Measurements from ENCODE around the gene BCCIP.

The BCCIP gene

DNA sequence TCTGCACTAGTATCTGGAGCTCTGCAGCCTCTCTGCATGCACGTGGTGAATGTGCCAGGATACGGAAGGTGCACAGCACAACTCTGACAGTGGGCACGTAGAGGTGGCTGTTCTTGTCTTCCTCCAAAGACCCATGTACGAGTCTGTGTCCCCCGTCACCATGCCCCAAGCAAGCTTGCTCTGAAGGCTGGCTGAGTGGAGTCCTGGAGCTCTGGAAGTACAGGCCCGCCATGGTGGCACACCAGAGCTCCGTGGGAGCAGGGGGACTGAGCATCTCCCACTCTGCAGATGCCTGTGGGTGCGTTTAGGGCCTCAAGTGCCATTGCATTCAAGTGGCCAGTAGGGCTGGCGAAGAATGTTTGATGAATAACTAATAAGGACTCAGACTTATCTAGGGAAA lies 17.1 kb downstream of the BCCIP start:
- no peak for DNase-seq (ENCODE audit: extremely low read depth, insufficient read length)
- Histone ChIP-seq H3K4me3 (replicated peaks; ENCODE audit: low read depth, low read length) (no peak overlapping the region), H3K27me3 (replicated peaks; ENCODE audit: control insufficient read depth, insufficient read depth, low read length) (no peaks in the 10 kb centered on the region), H3K36me3 (ENCODE audit: control insufficient read depth, insufficient read depth, low read length) (peaks cover 15% of the 10 kb centered on the region)
- TF ChIP-seq CTCF (IDR thresholded peaks at IDR 0.05; ENCODE audit: insufficient read depth, low read length, poor library complexity, severe bottlenecking), result no peak

GRCh38 chr10:125840955-125841354 lies 17.6 kb downstream of the BCCIP start:
- TF ChIP-seq CTCF (IDR thresholded peaks at IDR 0.05; ENCODE audit: insufficient read depth, low read length, poor library complexity, severe bottlenecking), result no peak
- peaks cover 15% of the 10 kb centered on the region for H3K36me3 ChIP-seq (ENCODE audit: control insufficient read depth, insufficient read depth, low read length)
- no peak for DNase-seq (ENCODE audit: extremely low read depth, insufficient read length)

GRCh38 chr10:125843603-125844329 lies 20.4 kb downstream of the BCCIP start:
- no peak overlapping the region for H3K4me3 ChIP-seq (replicated peaks; ENCODE audit: low read depth, low read length)
- H3K27me3 ChIP-seq (replicated peaks; ENCODE audit: control insufficient read depth, insufficient read depth, low read length), result no peaks in the 10 kb centered on the region
- no peak for DNase-seq (ENCODE audit: extremely low read depth, insufficient read length)
- H3K36me3 ChIP-seq (ENCODE audit: control insufficient read depth, insufficient read depth, low read length), result peaks cover 12% of the 10 kb centered on the region
- TF ChIP-seq CTCF (IDR thresholded peaks at IDR 0.05; ENCODE audit: insufficient read depth, low read length, poor library complexity, severe bottlenecking), result no peak

More at GRCh38 chr10:125840955-125841354, 17.6 kb downstream of the BCCIP start:
- Histone ChIP-seq H3K4me3 (replicated peaks; ENCODE audit: low read depth, low read length) (no peak overlapping the region), H3K27me3 (replicated peaks; ENCODE audit: control insufficient read depth, insufficient read depth, low read length) (no peaks in the 10 kb centered on the region)

GRCh38 chr10:125844751-125845221 lies 21.4 kb downstream of the BCCIP start:
- H3K36me3 ChIP-seq (ENCODE audit: control insufficient read depth, insufficient read depth, low read length), result peaks cover 8% of the 10 kb centered on the region
- no peak overlapping the region for H3K4me3 ChIP-seq (replicated peaks; ENCODE audit: low read depth, low read length)
- no peak for DNase-seq (ENCODE audit: extremely low read depth, insufficient read length)
- H3K27me3 ChIP-seq (replicated peaks; ENCODE audit: control insufficient read depth, insufficient read depth, low read length), result no peaks in the 10 kb centered on the region
- no peak for TF ChIP-seq CTCF (IDR thresholded peaks at IDR 0.05; ENCODE audit: insufficient read depth, low read length, poor library complexity, severe bottlenecking)

GRCh38 chr10:125845617-125846016 lies 22.3 kb downstream of the BCCIP start:
- no peak for TF ChIP-seq CTCF (IDR thresholded peaks at IDR 0.05; ENCODE audit: insufficient read depth, low read length, poor library complexity, severe bottlenecking)
- Histone ChIP-seq H3K36me3 (ENCODE audit: control insufficient read depth, insufficient read depth, low read length) (peaks cover 3% of the 10 kb centered on the region), H3K4me3 (replicated peaks; ENCODE audit: low read depth, low read length) (no peak overlapping the region), H3K27me3 (replicated peaks; ENCODE audit: control insufficient read depth, insufficient read depth, low read length) (no peaks in the 10 kb centered on the region)
- no peak for DNase-seq (ENCODE audit: extremely low read depth, insufficient read length)

Data from GM06990 (cell line).